Panc1 (cell line): ENCODE measurements around the gene SPNS3. TPM values are rescaled to one million over a fixed set of nuclear protein-coding genes. Genes with fewer than 3 reads are reported as not detected.

Source experiments
- ATAC-seq: fragments of 200-7000 bp; cut with Tn5 transposase; 2 replicates; pipeline ENCODE4 v1.9.1; 2020; ENCODE audit warnings: mild to moderate bottlenecking, moderate library complexity
- BruUV-seq: library from RNA; stranded (reverse); fragments of 400-500 nt; replicated peaks from 2 replicates; lab custom pipeline; 2021; lab: Mats Ljungman, UMichigan
- CTCF ChIA-PET: fragments of 300-600 bp; sonication (Branson Sonifier 250); formaldehyde crosslinking; loops from one replicate; lab custom pipeline; 2022; ENCODE audit warnings: antibody characterized with exemption; lab: Charles Lee
- POLR2A ChIA-PET: fragments of 300-600 bp; sonication (Branson Sonifier 250); formaldehyde crosslinking; loops from one replicate; lab custom pipeline; 2022; ENCODE audit warnings: antibody characterized with exemption; lab: Charles Lee
- DNase-seq: peaks from one replicate; pipeline ENCODE4 v3.0.0-alpha.2; 2010; ENCODE audit warnings: low read depth, low spot score
- H3K27ac ChIP-seq: 2 replicates; pipeline ENCODE4 v1.5.1; 2011; ENCODE audit warnings: mild to moderate bottlenecking, low read length, inconsistent platforms
- H3K27me3 ChIP-seq: fragments of 200-500 bp; sonication (Bioruptor generic); 2 replicates; pipeline ENCODE4 v1.6.0; 2014; ENCODE audit warnings: low read length, inconsistent platforms; ENCODE audit not compliant: control insufficient read depth, insufficient read depth
- H3K36me3 ChIP-seq: fragments of 200-500 bp; sonication (Bioruptor generic); 2 replicates; pipeline ENCODE4 v1.5.1; 2014; ENCODE audit warnings: inconsistent platforms, mild to moderate bottlenecking, low read length, moderate library complexity; ENCODE audit not compliant: control insufficient read depth, insufficient read depth
- H3K4me1 ChIP-seq: 2 replicates; pipeline ENCODE4 v1.5.1; 2011; ENCODE audit warnings: inconsistent platforms, mild to moderate bottlenecking, low read length, moderate library complexity; ENCODE audit not compliant: control insufficient read depth, insufficient read depth
- H3K4me3 ChIP-seq, 2 experiments: 2 replicates each; pipeline ENCODE4 v1.5.1; 2011 to 2012; ENCODE audit warnings: low read depth in 2 of 2, low read length in 2 of 2, mild to moderate bottlenecking in 2 of 2, inconsistent platforms in 1 of 2, moderate library complexity in 1 of 2
- H3K9me3 ChIP-seq: fragments of 200-500 bp; sonication (Bioruptor generic); 2 replicates; pipeline ENCODE4 v1.5.1; 2014; ENCODE audit warnings: low read depth, mild to moderate bottlenecking, inconsistent platforms, low read length, moderate library complexity; ENCODE audit not compliant: control insufficient read depth, insufficient read depth
- POLR2AphosphoS5 ChIP-seq: IDR thresholded peaks from 2 replicates; pipeline ENCODE4 v1.6.1; 2012; ENCODE audit warnings: mild to moderate bottlenecking, low read depth, low read length, moderate library complexity
- SIN3A ChIP-seq: IDR thresholded peaks from 2 replicates; pipeline ENCODE4 v1.6.1; 2012; ENCODE audit warnings: low read depth, mild to moderate bottlenecking, low read length, moderate library complexity, borderline replicate concordance; ENCODE audit not compliant: insufficient read depth
- TCF7L2 ChIP-seq: IDR thresholded peaks from 2 replicates; pipeline ENCODE4 v1.6.1; 2011; ENCODE audit warnings: mild to moderate bottlenecking, low read depth, low read length, inconsistent platforms
- in situ Hi-C: cut with HindIII; loops from 2 replicates; pipeline ENCODE4 v1.10.0; 2016; ENCODE audit warnings: low sequenced_read_pairs, low pct_unique_long_range_greater_than_20kb
- intact Hi-C: fragments of 100-400 bp; cut with micrococcal nuclease; formaldehyde crosslinking; loops from one replicate; pipeline ENCODE4 v1.10.0; 2022; ENCODE audit not compliant: unreplicated experiment
- total RNA-seq: library from RNA; stranded (reverse); gene quantifications from one replicate; pipeline ENCODE4 v1.2.1, GENCODE V29; 2021; ENCODE audit not compliant: unreplicated experiment
- TF ChIP-seq, protein P1 (sequence below): fragments of 450-650 bp; IDR thresholded peaks from 2 replicates; pipeline ENCODE4 v1.5.1; 2017; ENCODE audit warnings: mild to moderate bottlenecking
- TF ChIP-seq, protein P2 (sequence below), 2 experiments: IDR thresholded peaks; 2 replicates each; pipeline ENCODE4 v1.6.1; 2011 to 2012; ENCODE audit warnings: low read depth in 2 of 2, control low read depth in 1 of 2, low read length in 1 of 2, mild to moderate bottlenecking in 1 of 2, moderate library complexity in 1 of 2; ENCODE audit not compliant: insufficient read depth in 1 of 2

SPNS3 gene
- total RNA-seq, 1 experiment from 2014 or later: 0.10 TPM

DNA sequence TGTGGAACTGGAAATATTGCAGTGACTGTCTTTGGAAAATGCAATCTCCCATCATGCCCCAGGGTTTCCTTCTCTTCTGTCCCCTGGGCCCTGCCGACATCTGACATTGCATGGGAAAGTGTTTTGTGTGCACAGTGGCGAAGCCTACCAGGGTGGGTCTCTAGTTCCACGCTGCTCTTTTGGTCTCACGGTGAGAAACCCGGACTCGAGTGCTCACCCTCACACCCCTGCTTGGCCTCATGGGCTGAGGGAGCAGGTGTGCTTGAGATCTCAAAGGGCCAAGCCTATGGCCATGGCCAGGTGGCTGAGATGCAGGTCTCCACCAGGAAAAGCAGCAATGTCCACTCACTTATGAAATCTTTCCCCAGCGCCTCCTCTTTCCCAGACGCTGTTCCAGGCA lies 32.0 kb downstream of the SPNS3 start:
- Histone ChIP-seq H3K4me3 (no peak overlapping the region), H3K27ac (no peak overlapping the region), H3K36me3 (no peaks in the 10 kb centered on the region), H3K4me1 (no peaks in the 10 kb centered on the region), H3K9me3 (no peaks in the 10 kb centered on the region), H3K27me3 (no peaks in the 10 kb centered on the region)
- ATAC-seq (no peak), DNase-seq (no peak)
- in situ Hi-C loops: no loop called here
- TF ChIP-seq, protein P1, sequence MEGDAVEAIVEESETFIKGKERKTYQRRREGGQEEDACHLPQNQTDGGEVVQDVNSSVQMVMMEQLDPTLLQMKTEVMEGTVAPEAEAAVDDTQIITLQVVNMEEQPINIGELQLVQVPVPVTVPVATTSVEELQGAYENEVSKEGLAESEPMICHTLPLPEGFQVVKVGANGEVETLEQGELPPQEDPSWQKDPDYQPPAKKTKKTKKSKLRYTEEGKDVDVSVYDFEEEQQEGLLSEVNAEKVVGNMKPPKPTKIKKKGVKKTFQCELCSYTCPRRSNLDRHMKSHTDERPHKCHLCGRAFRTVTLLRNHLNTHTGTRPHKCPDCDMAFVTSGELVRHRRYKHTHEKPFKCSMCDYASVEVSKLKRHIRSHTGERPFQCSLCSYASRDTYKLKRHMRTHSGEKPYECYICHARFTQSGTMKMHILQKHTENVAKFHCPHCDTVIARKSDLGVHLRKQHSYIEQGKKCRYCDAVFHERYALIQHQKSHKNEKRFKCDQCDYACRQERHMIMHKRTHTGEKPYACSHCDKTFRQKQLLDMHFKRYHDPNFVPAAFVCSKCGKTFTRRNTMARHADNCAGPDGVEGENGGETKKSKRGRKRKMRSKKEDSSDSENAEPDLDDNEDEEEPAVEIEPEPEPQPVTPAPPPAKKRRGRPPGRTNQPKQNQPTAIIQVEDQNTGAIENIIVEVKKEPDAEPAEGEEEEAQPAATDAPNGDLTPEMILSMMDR: no peak
- no peak for TF ChIP-seq TCF7L2
- TF ChIP-seq POLR2AphosphoS5: no peak
- TF ChIP-seq SIN3A: no peak
- TF ChIP-seq, protein P2, sequence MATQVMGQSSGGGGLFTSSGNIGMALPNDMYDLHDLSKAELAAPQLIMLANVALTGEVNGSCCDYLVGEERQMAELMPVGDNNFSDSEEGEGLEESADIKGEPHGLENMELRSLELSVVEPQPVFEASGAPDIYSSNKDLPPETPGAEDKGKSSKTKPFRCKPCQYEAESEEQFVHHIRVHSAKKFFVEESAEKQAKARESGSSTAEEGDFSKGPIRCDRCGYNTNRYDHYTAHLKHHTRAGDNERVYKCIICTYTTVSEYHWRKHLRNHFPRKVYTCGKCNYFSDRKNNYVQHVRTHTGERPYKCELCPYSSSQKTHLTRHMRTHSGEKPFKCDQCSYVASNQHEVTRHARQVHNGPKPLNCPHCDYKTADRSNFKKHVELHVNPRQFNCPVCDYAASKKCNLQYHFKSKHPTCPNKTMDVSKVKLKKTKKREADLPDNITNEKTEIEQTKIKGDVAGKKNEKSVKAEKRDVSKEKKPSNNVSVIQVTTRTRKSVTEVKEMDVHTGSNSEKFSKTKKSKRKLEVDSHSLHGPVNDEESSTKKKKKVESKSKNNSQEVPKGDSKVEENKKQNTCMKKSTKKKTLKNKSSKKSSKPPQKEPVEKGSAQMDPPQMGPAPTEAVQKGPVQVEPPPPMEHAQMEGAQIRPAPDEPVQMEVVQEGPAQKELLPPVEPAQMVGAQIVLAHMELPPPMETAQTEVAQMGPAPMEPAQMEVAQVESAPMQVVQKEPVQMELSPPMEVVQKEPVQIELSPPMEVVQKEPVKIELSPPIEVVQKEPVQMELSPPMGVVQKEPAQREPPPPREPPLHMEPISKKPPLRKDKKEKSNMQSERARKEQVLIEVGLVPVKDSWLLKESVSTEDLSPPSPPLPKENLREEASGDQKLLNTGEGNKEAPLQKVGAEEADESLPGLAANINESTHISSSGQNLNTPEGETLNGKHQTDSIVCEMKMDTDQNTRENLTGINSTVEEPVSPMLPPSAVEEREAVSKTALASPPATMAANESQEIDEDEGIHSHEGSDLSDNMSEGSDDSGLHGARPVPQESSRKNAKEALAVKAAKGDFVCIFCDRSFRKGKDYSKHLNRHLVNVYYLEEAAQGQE (IDR thresholded peaks at IDR 0.05; ENCODE audit: insufficient read depth in 1 of 2, low read depth in 2 of 2, low read length in 1 of 2): no peak
- POLR2A ChIA-PET: no interaction called here
- intact Hi-C loops: no loop called here
- BruUV-seq: no TSS peak
- CTCF ChIA-PET: no interaction called here

DNA sequence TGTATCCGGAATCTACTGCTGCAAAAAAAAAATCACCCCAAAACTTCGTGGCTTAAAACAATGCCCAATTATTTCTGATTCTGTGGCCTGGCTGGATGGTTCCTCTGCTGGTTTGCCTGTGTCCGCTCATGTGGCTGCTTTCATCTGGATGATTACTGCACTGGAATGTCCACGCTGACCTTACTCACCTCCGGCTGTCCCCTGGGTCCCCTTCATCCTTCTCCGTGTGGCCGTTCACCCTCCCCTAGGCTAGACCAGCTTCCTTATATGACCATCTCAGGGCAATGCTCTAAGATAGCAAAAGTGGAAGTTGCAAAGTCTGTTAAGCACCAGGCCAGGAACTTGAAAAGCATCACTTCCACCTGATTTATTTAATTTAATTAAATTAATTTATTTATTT lies 33.5 kb downstream of the SPNS3 start:
- no peaks in the 10 kb centered on the region for H3K36me3 ChIP-seq
- H3K27me3 ChIP-seq: no peaks in the 10 kb centered on the region
- ATAC-seq (no peak), DNase-seq (no peak)
- H3K9me3 ChIP-seq: no peaks in the 10 kb centered on the region
- in situ Hi-C loops (no loop called here), intact Hi-C loops (no loop called here)
- H3K4me3 ChIP-seq: no peak overlapping the region
- no peak overlapping the region for H3K27ac ChIP-seq
- POLR2A ChIA-PET: no interaction called here
- TF ChIP-seq, protein P2 (IDR thresholded peaks at IDR 0.05; ENCODE audit: insufficient read depth in 1 of 2, low read depth in 2 of 2, low read length in 1 of 2): no peak
- TF ChIP-seq SIN3A: no peak
- no peak for TF ChIP-seq TCF7L2
- TF ChIP-seq, protein P1: no peak
- TF ChIP-seq POLR2AphosphoS5: no peak
- CTCF ChIA-PET: no interaction called here
- BruUV-seq: no TSS peak
- H3K4me1 ChIP-seq: no peaks in the 10 kb centered on the region
